ELR (cell line): ENCODE measurements around the gene DNAL4.
A peak's percentile ranks its signal among the peaks of the same experiment; 100 is the strongest.

ENCODE experiments used
- DNase-seq: peaks from one replicate; pipeline ENCODE4 v3.0.0-alpha.2; 2015; ENCODE audit warnings: low read depth

The DNAL4 gene

GRCh38 chr22:38793721-38794466, at the start of gene DNAL4:
Gene DNAL4 (minus strand): TSS chr22:38794143. CDS start chr22:38782731, 11,412 bp downstream.
- DNase-seq: peak; percentile 100

GRCh38 chr22:38843201-38843656, 49.3 kb upstream of the DNAL4 start:
- DNase-seq: peak; percentile 78

GRCh38 chr22:38842512-38843200, 48.7 kb upstream of the DNAL4 start:
- DNase-seq: no peak

GRCh38 chr22:38841635-38842034, 47.7 kb upstream of the DNAL4 start:
- DNase-seq: no peak

- DNase-seq: no peak
These were observed 47.3 kb upstream of the DNAL4 start for GRCh38 chr22:38841211-38841610.

- no peak for DNase-seq
These were observed 46.2 kb upstream of the DNAL4 start for GRCh38 chr22:38840129-38840528.

GRCh38 chr22:38839686-38840085, 45.7 kb upstream of the DNAL4 start:
- DNase-seq: no peak

GRCh38 chr22:38837414-38837928, 43.5 kb upstream of the DNAL4 start:
- DNase-seq: no peak

- peak; percentile 76 for DNase-seq
These were observed 42.0 kb upstream of the DNAL4 start for GRCh38 chr22:38835888-38836301.

GRCh38 chr22:38834991-38835390, 41.0 kb upstream of the DNAL4 start:
- no peak for DNase-seq

GRCh38 chr22:38834215-38834953, 40.4 kb upstream of the DNAL4 start:
- DNase-seq: no peak

GRCh38 chr22:38833061-38833460, 39.1 kb upstream of the DNAL4 start:
- DNase-seq: no peak

- DNase-seq: no peak
These were observed 38.3 kb upstream of the DNAL4 start for GRCh38 chr22:38832005-38832978.

GRCh38 chr22:38831166-38831945, 37.4 kb upstream of the DNAL4 start:
- peak; percentile 83 for DNase-seq

GRCh38 chr22:38830845-38831108, 36.8 kb upstream of the DNAL4 start:
- no peak for DNase-seq

- no peak for DNase-seq
These were observed 36.3 kb upstream of the DNAL4 start for GRCh38 chr22:38830026-38830844.

GRCh38 chr22:38829485-38829884, 35.5 kb upstream of the DNAL4 start:
- no peak for DNase-seq

GRCh38 chr22:38828616-38829205, 34.8 kb upstream of the DNAL4 start:
- DNase-seq: no peak

- DNase-seq: no peak
These were observed 34.2 kb upstream of the DNAL4 start for GRCh38 chr22:38828191-38828590.
